ENCODE measurements around the gene FARP1.

Gene FARP1

GRCh38 chr13:98475522-98475921 is 332.6 kb downstream of the FARP1 start:
- TF ChIP-seq CTCF (IDR thresholded peaks at IDR 0.05) = no peak

GRCh38 chr13:98476106-98476505 is 333.2 kb downstream of the FARP1 start:
- no peak for TF ChIP-seq CTCF (IDR thresholded peaks at IDR 0.05)

GRCh38 chr13:98476538-98476966 is 333.7 kb downstream of the FARP1 start:
- TF ChIP-seq CTCF (IDR thresholded peaks at IDR 0.05) = no peak

- no peak for TF ChIP-seq CTCF (IDR thresholded peaks at IDR 0.05)
These were observed 335.6 kb downstream of the FARP1 start for GRCh38 chr13:98478189-98479129.

- no peak for TF ChIP-seq CTCF (IDR thresholded peaks at IDR 0.05)
These were observed 336.7 kb downstream of the FARP1 start for GRCh38 chr13:98479496-98480003.

- no peak for TF ChIP-seq CTCF (IDR thresholded peaks at IDR 0.05)
These were observed 338.3 kb downstream of the FARP1 start for GRCh38 chr13:98480915-98481877.

Measured in LNCAP (cell line).